ENCODE measurements around the gene VASH1.

The VASH1 gene

GRCh38 chr14:76782885-76783566 is 21.8 kb downstream of the VASH1 start:
- Mint-ChIP-seq H3K4me3 (no peak overlapping the region), H3K36me3 (ENCODE audit: low read depth) (peaks cover 4% of the 10 kb centered on the region), H3K27me3 (no peaks in the 10 kb centered on the region), H3K4me1 (peaks cover 25% of the 10 kb centered on the region), H3K27ac (peak overlapping the region; percentile 80), H3K9me3 (no peaks in the 10 kb centered on the region)
- DNase-seq (no peak), ATAC-seq (peak; percentile 39)

GRCh38 chr14:76784266-76784874 is 23.1 kb downstream of the VASH1 start:
- DNase-seq (no peak), ATAC-seq (no peak)
- Mint-ChIP-seq H3K27me3 (no peaks in the 10 kb centered on the region), H3K9me3 (no peaks in the 10 kb centered on the region), H3K4me3 (no peak overlapping the region), H3K27ac (no peak overlapping the region), H3K36me3 (ENCODE audit: low read depth) (peaks cover 6% of the 10 kb centered on the region), H3K4me1 (peaks cover 25% of the 10 kb centered on the region)

GRCh38 chr14:76784881-76785280 is 23.6 kb downstream of the VASH1 start:
- ATAC-seq: peak; percentile 86
- H3K4me1 Mint-ChIP-seq: peaks cover 25% of the 10 kb centered on the region
- H3K27me3 Mint-ChIP-seq: no peaks in the 10 kb centered on the region
- no peak overlapping the region for H3K4me3 Mint-ChIP-seq
- peaks cover 6% of the 10 kb centered on the region for H3K36me3 Mint-ChIP-seq (ENCODE audit: low read depth)
- H3K27ac Mint-ChIP-seq: no peak overlapping the region
- no peaks in the 10 kb centered on the region for H3K9me3 Mint-ChIP-seq
- DNase-seq: peak; percentile 66

- H3K4me3 Mint-ChIP-seq: no peak overlapping the region
- no peak overlapping the region for H3K27ac Mint-ChIP-seq
- peaks cover 23% of the 10 kb centered on the region for H3K4me1 Mint-ChIP-seq
- no peaks in the 10 kb centered on the region for H3K9me3 Mint-ChIP-seq
- no peak for DNase-seq
- H3K36me3 Mint-ChIP-seq (ENCODE audit: low read depth): peaks cover 10% of the 10 kb centered on the region
- no peaks in the 10 kb centered on the region for H3K27me3 Mint-ChIP-seq
- ATAC-seq: no peak
These were observed 25.3 kb downstream of the VASH1 start for GRCh38 chr14:76786601-76787000.

GRCh38 chr14:76792422-76792821 is 31.2 kb downstream of the VASH1 start:
- Mint-ChIP-seq H3K4me3 (no peak overlapping the region), H3K27me3 (no peaks in the 10 kb centered on the region), H3K4me1 (peaks cover 4% of the 10 kb centered on the region), H3K27ac (no peak overlapping the region), H3K36me3 (ENCODE audit: low read depth) (peaks cover 28% of the 10 kb centered on the region), H3K9me3 (no peaks in the 10 kb centered on the region)
- ATAC-seq: no peak
- no peak for DNase-seq

- Mint-ChIP-seq H3K4me1 (peaks cover 4% of the 10 kb centered on the region), H3K4me3 (no peak overlapping the region), H3K9me3 (no peaks in the 10 kb centered on the region), H3K36me3 (ENCODE audit: low read depth) (peaks cover 32% of the 10 kb centered on the region), H3K27ac (no peak overlapping the region), H3K27me3 (no peaks in the 10 kb centered on the region)
- no peak for DNase-seq
- no peak for ATAC-seq
These were observed 32.1 kb downstream of the VASH1 start for GRCh38 chr14:76793324-76793723.

GRCh38 chr14:76793956-76794355 is 32.7 kb downstream of the VASH1 start:
- Mint-ChIP-seq H3K4me1 (peaks cover 4% of the 10 kb centered on the region), H3K27me3 (no peaks in the 10 kb centered on the region), H3K9me3 (no peaks in the 10 kb centered on the region), H3K27ac (no peak overlapping the region), H3K4me3 (no peak overlapping the region), H3K36me3 (ENCODE audit: low read depth) (peaks cover 33% of the 10 kb centered on the region)
- no peak for ATAC-seq
- no peak for DNase-seq

GRCh38 chr14:76806446-76806845 is 45.2 kb downstream of the VASH1 start:
- H3K4me3 Mint-ChIP-seq: no peak overlapping the region
- ATAC-seq (no peak), DNase-seq (no peak)
- H3K27me3 Mint-ChIP-seq: no peaks in the 10 kb centered on the region
- peaks cover 22% of the 10 kb centered on the region for H3K4me1 Mint-ChIP-seq
- H3K27ac Mint-ChIP-seq: no peak overlapping the region
- H3K36me3 Mint-ChIP-seq (ENCODE audit: low read depth): peaks cover 47% of the 10 kb centered on the region
- H3K9me3 Mint-ChIP-seq: no peaks in the 10 kb centered on the region

GRCh38 chr14:76808011-76808410 is 46.7 kb downstream of the VASH1 start:
- Mint-ChIP-seq H3K4me1 (peaks cover 23% of the 10 kb centered on the region), H3K36me3 (ENCODE audit: low read depth) (peaks cover 38% of the 10 kb centered on the region), H3K4me3 (no peak overlapping the region), H3K27me3 (no peaks in the 10 kb centered on the region), H3K9me3 (no peaks in the 10 kb centered on the region), H3K27ac (no peak overlapping the region)
- DNase-seq (no peak), ATAC-seq (no peak)

GRCh38 chr14:76808990-76809389 is 47.7 kb downstream of the VASH1 start:
- H3K36me3 Mint-ChIP-seq (ENCODE audit: low read depth): peaks cover 31% of the 10 kb centered on the region
- DNase-seq (no peak), ATAC-seq (no peak)
- H3K27me3 Mint-ChIP-seq: no peaks in the 10 kb centered on the region
- no peak overlapping the region for H3K4me3 Mint-ChIP-seq
- H3K9me3 Mint-ChIP-seq: no peaks in the 10 kb centered on the region
- H3K27ac Mint-ChIP-seq: no peak overlapping the region
- peaks cover 23% of the 10 kb centered on the region for H3K4me1 Mint-ChIP-seq

GRCh38 chr14:76810525-76810924 is 49.3 kb downstream of the VASH1 start:
- H3K4me1 Mint-ChIP-seq: peaks cover 23% of the 10 kb centered on the region
- H3K36me3 Mint-ChIP-seq (ENCODE audit: low read depth): peaks cover 24% of the 10 kb centered on the region
- H3K4me3 Mint-ChIP-seq: peak overlapping the region; percentile 95
- DNase-seq (no peak), ATAC-seq (no peak)
- no peaks in the 10 kb centered on the region for H3K9me3 Mint-ChIP-seq
- peak overlapping the region; percentile 68 for H3K27ac Mint-ChIP-seq
- no peaks in the 10 kb centered on the region for H3K27me3 Mint-ChIP-seq

- H3K4me3 Mint-ChIP-seq: peak overlapping the region; percentile 95
- no peaks in the 10 kb centered on the region for H3K27me3 Mint-ChIP-seq
- DNase-seq (peak; percentile 8), ATAC-seq (no peak)
- peaks cover 20% of the 10 kb centered on the region for H3K36me3 Mint-ChIP-seq (ENCODE audit: low read depth)
- H3K4me1 Mint-ChIP-seq: peaks cover 23% of the 10 kb centered on the region
- H3K9me3 Mint-ChIP-seq: no peaks in the 10 kb centered on the region
- H3K27ac Mint-ChIP-seq: peak overlapping the region; percentile 68
These were observed 49.7 kb downstream of the VASH1 start for GRCh38 chr14:76810953-76811400.

GRCh38 chr14:76811561-76811960 is 50.3 kb downstream of the VASH1 start:
- no peak for ATAC-seq
- Mint-ChIP-seq H3K4me3 (peak overlapping the region; percentile 95), H3K9me3 (no peaks in the 10 kb centered on the region), H3K27ac (peak overlapping the region; percentile 89), H3K36me3 (ENCODE audit: low read depth) (peaks cover 19% of the 10 kb centered on the region), H3K27me3 (no peaks in the 10 kb centered on the region), H3K4me1 (peaks cover 23% of the 10 kb centered on the region)
- DNase-seq: no peak

GRCh38 chr14:76812093-76812421 is 50.8 kb downstream of the VASH1 start:
- Mint-ChIP-seq H3K4me1 (peaks cover 23% of the 10 kb centered on the region), H3K9me3 (no peaks in the 10 kb centered on the region), H3K27me3 (no peaks in the 10 kb centered on the region), H3K4me3 (peak overlapping the region; percentile 95), H3K27ac (peak overlapping the region; percentile 89), H3K36me3 (ENCODE audit: low read depth) (peaks cover 16% of the 10 kb centered on the region)
- DNase-seq (no peak), ATAC-seq (peak; percentile 3)

Measured in activated naive CD8-positive, alpha-beta T cell treated with anti-CD3 and anti-CD28 coated beads, Interleukin-2, amount 50 U/mL, for 24 hours (primary cell).